Upper lobe of left lung (tissue), 6 donors: ENCODE data around the gene ECPAS. TPM values are rescaled to one million over a fixed set of nuclear protein-coding genes. Genes with fewer than 3 reads are reported as not detected.
"Not testable (repeated sequence)": the region's sequence is repeated elsewhere in the genome, so short reads cannot be mapped to it uniquely, and the experiment has no call there.

Source experiments
- ATAC-seq, 2 donors: fragments of 200-7000 bp; cut with Tn5 transposase; one replicate each; pipeline ENCODE4 v1.9.1; 2022; ENCODE audit warnings: mild to moderate bottlenecking in 2 of 2, moderate library complexity in 2 of 2; ENCODE audit not compliant: low FRiP score in 2 of 2
- DNase-seq, 2 donors: peaks; one replicate each; pipeline ENCODE4 v3.0.0-alpha.2; 2019 to 2020
- H3K27ac ChIP-seq, 4 donors: fragments of 200-600 bp; sonication (generic); one replicate each; pipeline ENCODE4 v1.5.1; 2016 to 2019
- H3K27me3 ChIP-seq, 4 donors: fragments of 200-600 bp; sonication (generic); one replicate each; pipeline ENCODE4 v1.5.1; 2017 to 2019
- H3K36me3 ChIP-seq, 4 donors: fragments of 200-600 bp; sonication (generic); one replicate each; pipeline ENCODE4 v1.5.1; 2016 to 2019
- H3K4me1 ChIP-seq, 4 donors: fragments of 200-600 bp; sonication (generic); one replicate each; pipeline ENCODE4 v1.5.1; 2018 to 2019
- H3K4me3 ChIP-seq, 4 donors: fragments of 200-600 bp; sonication (generic); one replicate each; pipeline ENCODE4 v1.5.1; 2017 to 2019; ENCODE audit warnings: mild to moderate bottlenecking in 2 of 4, moderate library complexity in 1 of 4
- H3K9me3 ChIP-seq, 4 donors: fragments of 200-600 bp; sonication (generic); one replicate each; pipeline ENCODE4 v1.5.1; 2018 to 2019
- EP300 ChIP-seq, 4 donors: sonication (generic); formaldehyde crosslinking; IDR thresholded peaks; one replicate each; pipeline ENCODE4 v1.5.1; 2017; ENCODE audit warnings: antibody characterized with exemption in 4 of 4, control low read depth in 2 of 4
- POLR2A ChIP-seq, 4 donors: fragments of 450-650 bp; IDR thresholded peaks; one replicate each; pipeline ENCODE4 v1.5.1; 2016 to 2017; ENCODE audit warnings: antibody characterized with exemption in 4 of 4, mild to moderate bottlenecking in 2 of 4
- POLR2AphosphoS5 ChIP-seq, 2 donors: sonication (generic); formaldehyde crosslinking; IDR thresholded peaks; one replicate each; pipeline ENCODE4 v1.5.1; 2017; ENCODE audit warnings: antibody characterized with exemption in 2 of 2
- WGBS, 2 donors: methylation state at CpG; one replicate each; pipeline ENCODE4 v1.1.5; 2017 to 2018; 5-methylcytosine and 5-hydroxymethylcytosine counted together
- total RNA-seq, 6 donors: library from RNA; depleted of rRNA in 4 of 6; stranded (reverse); fragments of >200 nt in 4 of 6; gene quantifications; one replicate each; pipeline versions ENCODE4 v1.1.0 to v1.2.1, GENCODE V29; 2016 to 2021
- TF ChIP-seq, protein P1 (sequence below), 6 experiments: fragments of 450-650 bp in 4 of 6; fragments of 200-600 bp in 2 of 6; sonication (generic) in 2 of 6; IDR thresholded peaks; one replicate each; pipeline ENCODE4 v1.5.1; 2016 to 2019; ENCODE audit warnings: antibody characterized with exemption in 6 of 6
- donor health status: DM: no; HTN: no; CAD: no; lungs with moderate emphysema.
- donor health status: DM: no; HTN: yes; CAD: no; lungs with severe emphysema.

ECPAS gene
- total RNA-seq, 6 donors from 2014 or later: 64.4 to 158 (median 83.3) TPM

DNA sequence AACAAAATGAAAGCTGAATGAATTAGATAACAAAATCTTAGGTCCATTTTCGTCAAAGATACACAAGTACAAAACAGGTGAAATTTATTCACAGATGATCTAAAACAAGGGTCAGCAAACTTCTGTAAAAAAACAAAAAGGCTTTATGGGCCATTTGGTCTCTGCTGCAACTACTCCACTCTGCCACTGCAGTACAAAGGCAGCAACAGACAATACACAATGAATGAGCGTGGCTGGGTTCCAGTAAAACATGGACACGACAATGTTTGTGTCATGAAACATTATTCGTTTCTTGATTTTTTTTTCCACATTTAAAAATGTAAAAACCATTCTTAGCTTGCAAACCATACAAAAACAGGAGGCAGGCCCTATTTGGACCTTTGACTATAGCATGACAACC is 71.9 kb downstream of the ECPAS start:
- Histone ChIP-seq H3K27me3 (no peaks in the 10 kb centered on the region), H3K27ac (no peak overlapping the region), H3K4me1 (no peaks in the 10 kb centered on the region), H3K36me3 (peaks cover 45 to 100% (median 80%) of the 10 kb centered on the region in 4 donors), H3K9me3 (no peaks in the 10 kb centered on the region), H3K4me3 (no peak overlapping the region)
- no peak for DNase-seq
- 89 to 90% methylated on average over 4 of the region's 4 CpGs for WGBS, 2 donors
- no peak for ATAC-seq
- TF ChIP-seq, protein P1, sequence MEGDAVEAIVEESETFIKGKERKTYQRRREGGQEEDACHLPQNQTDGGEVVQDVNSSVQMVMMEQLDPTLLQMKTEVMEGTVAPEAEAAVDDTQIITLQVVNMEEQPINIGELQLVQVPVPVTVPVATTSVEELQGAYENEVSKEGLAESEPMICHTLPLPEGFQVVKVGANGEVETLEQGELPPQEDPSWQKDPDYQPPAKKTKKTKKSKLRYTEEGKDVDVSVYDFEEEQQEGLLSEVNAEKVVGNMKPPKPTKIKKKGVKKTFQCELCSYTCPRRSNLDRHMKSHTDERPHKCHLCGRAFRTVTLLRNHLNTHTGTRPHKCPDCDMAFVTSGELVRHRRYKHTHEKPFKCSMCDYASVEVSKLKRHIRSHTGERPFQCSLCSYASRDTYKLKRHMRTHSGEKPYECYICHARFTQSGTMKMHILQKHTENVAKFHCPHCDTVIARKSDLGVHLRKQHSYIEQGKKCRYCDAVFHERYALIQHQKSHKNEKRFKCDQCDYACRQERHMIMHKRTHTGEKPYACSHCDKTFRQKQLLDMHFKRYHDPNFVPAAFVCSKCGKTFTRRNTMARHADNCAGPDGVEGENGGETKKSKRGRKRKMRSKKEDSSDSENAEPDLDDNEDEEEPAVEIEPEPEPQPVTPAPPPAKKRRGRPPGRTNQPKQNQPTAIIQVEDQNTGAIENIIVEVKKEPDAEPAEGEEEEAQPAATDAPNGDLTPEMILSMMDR (IDR thresholded peaks at IDR 0.05): no peak
- TF ChIP-seq POLR2A (IDR thresholded peaks at IDR 0.05) (no peak), EP300 (IDR thresholded peaks at IDR 0.05) (no peak), POLR2AphosphoS5 (IDR thresholded peaks at IDR 0.05) (no peak)

DNA sequence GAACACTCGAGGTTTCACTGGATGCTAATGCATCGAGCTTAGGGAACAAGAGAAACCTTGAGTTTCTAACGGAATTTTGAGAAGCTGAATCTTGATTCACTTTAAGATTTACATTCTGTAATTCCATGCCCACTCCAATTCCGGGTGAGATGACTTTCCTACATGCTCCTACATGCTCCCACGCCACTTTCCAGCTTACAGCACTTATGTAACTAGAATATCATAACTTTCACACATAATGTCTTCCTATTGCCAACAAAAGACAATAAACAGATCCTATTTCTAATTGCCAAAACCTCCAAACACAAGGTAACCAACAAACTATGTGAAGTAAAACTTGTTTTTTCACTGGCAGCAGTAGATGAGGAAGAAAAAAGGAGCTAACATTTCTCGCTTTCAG is 72.9 kb downstream of the ECPAS start:
- Histone ChIP-seq H3K9me3 (no peaks in the 10 kb centered on the region), H3K27me3 (no peaks in the 10 kb centered on the region), H3K4me1 (no peaks in the 10 kb centered on the region), H3K36me3 (peaks cover 46 to 100% (median 76%) of the 10 kb centered on the region in 4 donors), H3K4me3 (no peak overlapping the region), H3K27ac (no peak overlapping the region)
- DNase-seq (no peak), ATAC-seq (no peak)
- 91 to 98% methylated on average over 6 of the region's 6 CpGs for WGBS, 2 donors
- TF ChIP-seq EP300 (IDR thresholded peaks at IDR 0.05) (no peak), POLR2A (IDR thresholded peaks at IDR 0.05) (no peak), POLR2AphosphoS5 (IDR thresholded peaks at IDR 0.05) (no peak)
- TF ChIP-seq, protein P1 (IDR thresholded peaks at IDR 0.05): no peak

DNA sequence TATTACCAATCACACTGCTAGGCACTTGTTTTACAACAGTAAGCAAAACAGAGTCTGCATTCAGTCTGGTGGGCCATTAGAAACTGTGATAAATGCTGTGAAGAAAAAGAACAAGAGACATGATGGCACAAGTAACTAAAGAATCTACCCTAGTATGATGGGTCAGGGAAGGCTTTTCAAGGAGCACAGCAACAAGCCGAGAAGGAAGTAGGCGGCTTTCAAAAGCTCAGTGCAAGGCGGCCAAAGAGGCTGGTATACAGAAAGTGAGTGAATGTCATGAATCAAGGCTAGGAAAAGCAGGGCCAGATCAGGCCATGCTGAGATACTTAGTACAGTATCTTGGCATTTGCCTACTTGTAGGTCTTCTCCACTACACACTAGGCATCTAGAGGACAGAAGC is 76.4 kb downstream of the ECPAS start:
- Histone ChIP-seq H3K4me3 (no peak overlapping the region), H3K9me3 (no peaks in the 10 kb centered on the region), H3K27me3 (no peaks in the 10 kb centered on the region), H3K36me3 (peaks cover 36 to 92% (median 66%) of the 10 kb centered on the region in 4 donors), H3K4me1 (no peaks in the 10 kb centered on the region), H3K27ac (no peak overlapping the region)
- ATAC-seq (no peak), DNase-seq (no peak)
- TF ChIP-seq POLR2AphosphoS5 (IDR thresholded peaks at IDR 0.05) (no peak), POLR2A (IDR thresholded peaks at IDR 0.05) (no peak), EP300 (IDR thresholded peaks at IDR 0.05) (no peak)
- TF ChIP-seq, protein P1 (IDR thresholded peaks at IDR 0.05): no peak
- 90 to 94% methylated on average over 3 of the region's 3 CpGs for WGBS, 2 donors

DNA sequence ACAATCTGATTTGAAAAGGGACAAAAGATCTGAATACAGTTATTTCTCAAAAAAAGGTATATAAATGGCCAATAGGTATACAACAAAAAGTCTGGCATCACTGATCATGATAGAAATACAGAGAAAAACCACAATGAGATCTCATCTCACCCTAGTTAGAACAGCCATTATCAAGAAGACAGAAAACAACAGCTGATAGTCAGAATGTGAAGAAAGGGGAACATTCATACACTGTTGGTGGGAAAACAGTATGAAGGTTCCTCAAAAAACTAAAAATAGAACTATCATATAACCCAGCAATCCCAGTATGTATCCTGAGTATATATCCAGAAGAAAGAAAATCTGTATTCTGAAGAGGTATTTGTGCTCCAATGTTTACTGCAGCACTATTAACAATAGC is 78.5 kb downstream of the ECPAS start:
- Histone ChIP-seq H3K9me3 (peaks cover 10 to 14% (median 10%) of the 10 kb centered on the region in 4 donors), H3K4me1 (no peaks in the 10 kb centered on the region), H3K36me3 (peaks cover 39 to 92% (median 61%) of the 10 kb centered on the region in 4 donors), H3K27me3 (no peaks in the 10 kb centered on the region), H3K27ac (no peak overlapping the region), H3K4me3 (no peak overlapping the region)
- DNase-seq (no peak), ATAC-seq (no peak)
- TF ChIP-seq, protein P1 (IDR thresholded peaks at IDR 0.05): no peak
- TF ChIP-seq POLR2A (IDR thresholded peaks at IDR 0.05): no peak
- TF ChIP-seq POLR2AphosphoS5 (IDR thresholded peaks at IDR 0.05): no peak
- no peak for TF ChIP-seq EP300 (IDR thresholded peaks at IDR 0.05)

DNA sequence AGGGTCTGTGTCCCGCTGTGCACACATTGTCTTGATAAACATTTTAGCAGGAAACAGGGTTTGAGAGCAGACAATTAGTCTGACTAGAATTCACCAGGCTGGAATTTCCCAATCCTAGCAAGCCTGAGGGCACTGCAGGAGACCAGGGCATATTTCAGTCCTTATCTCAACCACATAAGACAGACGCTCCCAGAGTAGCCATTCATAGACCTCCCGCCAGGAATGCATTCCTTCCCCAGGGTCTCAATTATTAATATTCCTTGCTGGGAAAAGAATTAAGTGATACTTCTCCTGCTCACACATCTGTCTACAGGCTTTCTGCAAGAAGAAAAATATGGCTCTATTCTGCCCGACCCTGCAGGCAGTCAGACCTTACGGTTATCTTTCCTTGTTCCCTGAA is 82.7 kb downstream of the ECPAS start:
- not testable (repeated sequence) for H3K27me3 ChIP-seq, H3K27ac ChIP-seq, ATAC-seq, DNase-seq, H3K4me3 ChIP-seq, H3K4me1 ChIP-seq
- peaks cover 12 to 19% (median 15%) of the 10 kb centered on the region in 4 donors for H3K9me3 ChIP-seq
- H3K36me3 ChIP-seq: peaks cover 24 to 88% (median 34%) of the 10 kb centered on the region in 4 donors
- WGBS, 2 donors: 94 to 98% methylated on average over 5 of the region's 5 CpGs
